Measurements from ENCODE around the gene PTPRT.

Gene PTPRT

GRCh38 chr20:42741906-42742305, 447.8 kb downstream of the PTPRT start:
- Histone ChIP-seq H3K4me1 (no peaks in the 10 kb centered on the region), H3K4me3 (ENCODE audit: low read depth, low read length) (no peak overlapping the region), H3K36me3 (no peaks in the 10 kb centered on the region), H3K9me3 (no peaks in the 10 kb centered on the region), H3K27me3 (no peaks in the 10 kb centered on the region)
- TF ChIP-seq CTCF (IDR thresholded peaks at IDR 0.05; ENCODE audit: low read depth, low read length), result no peak
- no peak for DNase-seq

- H3K4me3 ChIP-seq (ENCODE audit: low read depth, low read length), result no peak overlapping the region
- H3K36me3 ChIP-seq, result no peaks in the 10 kb centered on the region
- TF ChIP-seq CTCF (IDR thresholded peaks at IDR 0.05; ENCODE audit: low read depth, low read length), result no peak
- H3K9me3 ChIP-seq, result no peaks in the 10 kb centered on the region; the same call in 1 of the 2 replicates
- H3K4me1 ChIP-seq, result no peaks in the 10 kb centered on the region
- no peak for DNase-seq
- H3K27me3 ChIP-seq, result no peaks in the 10 kb centered on the region
Measured at GRCh38 chr20:42740226-42740870, 449.4 kb downstream of the PTPRT start.

- H3K4me3 ChIP-seq (ENCODE audit: low read depth, low read length), result no peak overlapping the region
- no peaks in the 10 kb centered on the region for H3K36me3 ChIP-seq
- TF ChIP-seq CTCF (IDR thresholded peaks at IDR 0.05; ENCODE audit: low read depth, low read length), result no peak
- no peaks in the 10 kb centered on the region for H3K4me1 ChIP-seq
- no peaks in the 10 kb centered on the region for H3K27me3 ChIP-seq
- no peak for DNase-seq
- no peaks in the 10 kb centered on the region; the same call in 1 of the 2 replicates for H3K9me3 ChIP-seq
Measured at GRCh38 chr20:42739683-42740082, 450.0 kb downstream of the PTPRT start.

- Histone ChIP-seq H3K36me3 (no peaks in the 10 kb centered on the region), H3K4me1 (no peaks in the 10 kb centered on the region), H3K9me3 (no peaks in the 10 kb centered on the region; the same call in 1 of the 2 replicates), H3K4me3 (ENCODE audit: low read depth, low read length) (no peak overlapping the region), H3K27me3 (no peaks in the 10 kb centered on the region)
- no peak for TF ChIP-seq CTCF (IDR thresholded peaks at IDR 0.05; ENCODE audit: low read depth, low read length)
- no peak for DNase-seq
Measured at GRCh38 chr20:42735539-42735938, 454.2 kb downstream of the PTPRT start.

- Histone ChIP-seq H3K27me3 (no peaks in the 10 kb centered on the region), H3K4me3 (ENCODE audit: low read depth, low read length) (no peak overlapping the region), H3K4me1 (no peaks in the 10 kb centered on the region), H3K9me3 (no peaks in the 10 kb centered on the region; the same call in 1 of the 2 replicates), H3K36me3 (no peaks in the 10 kb centered on the region)
- no peak for TF ChIP-seq CTCF (IDR thresholded peaks at IDR 0.05; ENCODE audit: low read depth, low read length)
- no peak for DNase-seq
Measured at GRCh38 chr20:42734660-42735368, 454.9 kb downstream of the PTPRT start.

- no peaks in the 10 kb centered on the region for H3K9me3 ChIP-seq
- no peaks in the 10 kb centered on the region for H3K36me3 ChIP-seq
- H3K4me1 ChIP-seq, result no peaks in the 10 kb centered on the region
- H3K27me3 ChIP-seq, result no peaks in the 10 kb centered on the region
- no peak for DNase-seq
- no peak overlapping the region for H3K4me3 ChIP-seq (ENCODE audit: low read depth, low read length)
- TF ChIP-seq CTCF (IDR thresholded peaks at IDR 0.05; ENCODE audit: low read depth, low read length), result no peak
Measured at GRCh38 chr20:42721923-42722322, 467.8 kb downstream of the PTPRT start.
